Activated naive CD8-positive, alpha-beta T cell treated with anti-CD3 and anti-CD28 coated beads, Interleukin-2, amount 10 ng/mL, durations not matched to agents 7 days and 5 days (primary cell): ENCODE data around the gene NDUFS8. TPM values are rescaled to one million over a fixed set of nuclear protein-coding genes. Genes with fewer than 3 reads are reported as not detected.

Experiments
- ATAC-seq: fragments of 150-1000 bp; cut with Tn5 transposase; one replicate; pipeline ENCODE4 v1.10.0; 2021; ENCODE audit warnings: low read depth, moderate library complexity
- POLR2A ChIA-PET: fragments of 350-600 bp; sonication (Branson Sonifier 250); formaldehyde crosslinking; loops from one replicate; lab custom pipeline; 2021; ENCODE audit warnings: antibody characterized with exemption; lab: Charles Lee
- DNase-seq: peaks from one replicate; pipeline ENCODE4 v3.0.0; 2021
- H3K27ac Mint-ChIP-seq: one replicate; pipeline ENCODE4 v1.8.0; 2022; ENCODE audit warnings: mild to moderate bottlenecking, mixed read lengths
- H3K27me3 Mint-ChIP-seq: one replicate; pipeline ENCODE4 v1.8.0; 2022; ENCODE audit warnings: mild to moderate bottlenecking, moderate library complexity, mixed read lengths
- H3K36me3 Mint-ChIP-seq: one replicate; pipeline ENCODE4 v1.8.0; 2021; ENCODE audit warnings: mild to moderate bottlenecking, mixed read lengths
- H3K4me1 Mint-ChIP-seq: one replicate; pipeline ENCODE4 v1.8.0; 2021; ENCODE audit warnings: mixed read lengths
- H3K4me3 Mint-ChIP-seq: one replicate; pipeline ENCODE4 v1.8.0; 2022; ENCODE audit warnings: mild to moderate bottlenecking, moderate library complexity, mixed read lengths
- H3K9me3 Mint-ChIP-seq: one replicate; pipeline ENCODE4 v1.8.0; 2021; ENCODE audit warnings: mixed read lengths
- total RNA-seq, 2 experiments: library from RNA; stranded (reverse); gene quantifications; one replicate each; pipeline ENCODE4 v1.2.3, GENCODE V29; 2021

Gene NDUFS8
- total RNA-seq, 2 experiments from 2014 or later, result 117 to 128 TPM

DNA sequence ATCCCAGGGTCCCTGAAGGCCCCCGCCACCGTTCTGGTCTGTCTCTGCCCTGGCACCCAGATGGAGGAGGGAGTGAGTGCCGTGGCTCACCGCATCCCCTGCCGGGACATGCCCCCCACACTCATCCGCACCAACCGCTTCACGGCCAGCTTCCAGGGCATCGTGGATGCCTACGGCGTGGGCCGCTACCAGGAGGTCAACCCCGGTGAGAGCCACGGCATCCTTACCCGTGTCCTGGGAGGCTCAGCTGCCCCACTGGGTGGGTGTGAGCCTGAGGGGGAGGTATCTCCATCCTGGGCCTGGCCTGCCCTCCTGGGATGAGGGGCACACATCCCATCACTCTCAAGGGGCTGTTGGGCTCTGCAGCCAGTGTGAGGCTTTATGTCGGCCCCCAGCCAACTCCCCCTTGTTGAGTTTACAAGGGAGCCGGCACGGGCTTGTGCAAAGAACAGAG, 14.4 kb downstream of the NDUFS8 start:
- Mint-ChIP-seq H3K9me3 (no peaks in the 10 kb centered on the region), H3K27ac (no peak overlapping the region), H3K4me3 (no peak overlapping the region), H3K4me1 (peaks cover 3% of the 10 kb centered on the region), H3K36me3 (peaks cover 2% of the 10 kb centered on the region), H3K27me3 (no peaks in the 10 kb centered on the region)
- no peak for DNase-seq
- ATAC-seq, result no peak
- POLR2A ChIA-PET, result no interaction called here

GRCh38 chr11:68047437-68048290, 17.2 kb downstream of the NDUFS8 start:
- Mint-ChIP-seq H3K27ac (no peak overlapping the region), H3K4me3 (no peak overlapping the region), H3K36me3 (peaks cover 9% of the 10 kb centered on the region), H3K9me3 (no peaks in the 10 kb centered on the region), H3K27me3 (no peaks in the 10 kb centered on the region), H3K4me1 (no peaks in the 10 kb centered on the region)
- DNase-seq (no peak), ATAC-seq (no peak)
- POLR2A ChIA-PET, result interaction anchor here (0.7 kb wide), 1 partner anchor 11 kb away, joined by 4 read pairs; no protein-coding TSS in a partner anchor

DNA sequence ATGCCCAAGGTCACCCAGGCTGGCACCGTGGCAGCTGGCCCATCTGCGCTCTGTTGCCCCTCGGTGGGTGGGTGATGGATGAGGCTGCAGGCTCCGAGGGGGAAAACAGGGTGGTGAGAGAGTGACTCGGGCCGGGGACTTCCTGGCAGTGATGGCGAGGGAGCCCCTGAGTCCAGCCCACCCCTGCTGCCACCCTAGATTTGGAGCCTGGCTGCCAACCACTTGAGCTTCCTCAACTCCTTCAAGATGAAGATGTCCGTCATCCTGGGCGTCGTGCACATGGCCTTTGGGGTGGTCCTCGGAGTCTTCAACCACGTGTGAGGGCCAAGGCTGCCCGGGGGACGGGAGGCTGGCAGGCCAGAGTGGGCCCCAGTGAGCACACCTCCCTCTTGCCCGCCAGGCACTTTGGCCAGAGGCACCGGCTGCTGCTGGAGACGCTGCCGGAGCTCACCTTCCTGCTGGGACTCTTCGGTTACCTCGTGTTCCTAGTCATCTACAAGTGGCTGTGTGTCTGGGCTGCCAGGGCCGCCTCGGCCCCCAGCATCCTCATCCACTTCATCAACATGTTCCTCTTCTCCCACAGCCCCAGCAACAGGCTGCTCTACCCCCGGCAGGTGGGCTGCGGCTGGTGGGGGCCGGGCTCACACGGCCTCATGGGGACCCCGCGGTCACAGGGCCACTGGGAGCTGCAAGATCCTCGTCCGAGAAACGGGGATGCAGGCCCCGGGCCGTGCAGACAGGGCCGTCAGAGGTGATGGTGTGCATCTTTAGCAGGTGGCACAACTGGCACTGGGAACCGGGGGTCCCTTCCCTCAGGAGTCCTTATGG, 18.4 kb downstream of the NDUFS8 start:
- DNase-seq (no peak), ATAC-seq (no peak)
- no peak overlapping the region for H3K27ac Mint-ChIP-seq
- no peaks in the 10 kb centered on the region for H3K9me3 Mint-ChIP-seq
- H3K4me1 Mint-ChIP-seq, result no peaks in the 10 kb centered on the region
- POLR2A ChIA-PET, result no interaction called here
- no peaks in the 10 kb centered on the region for H3K27me3 Mint-ChIP-seq
- H3K36me3 Mint-ChIP-seq, result peaks cover 13% of the 10 kb centered on the region
- no peak overlapping the region for H3K4me3 Mint-ChIP-seq

GRCh38 chr11:68049509-68050370, 19.3 kb downstream of the NDUFS8 start:
- DNase-seq (no peak), ATAC-seq (no peak)
- Mint-ChIP-seq H3K27ac (no peak overlapping the region), H3K9me3 (no peaks in the 10 kb centered on the region), H3K36me3 (peaks cover 13% of the 10 kb centered on the region), H3K4me1 (no peaks in the 10 kb centered on the region), H3K27me3 (no peaks in the 10 kb centered on the region), H3K4me3 (no peak overlapping the region)
- POLR2A ChIA-PET, result interaction anchor here (0.6 kb wide), 1 partner anchor 11 kb away, joined by 6 read pairs; no protein-coding TSS in a partner anchor

- Mint-ChIP-seq H3K27ac (no peak overlapping the region), H3K4me3 (no peak overlapping the region), H3K4me1 (no peaks in the 10 kb centered on the region), H3K27me3 (no peaks in the 10 kb centered on the region), H3K36me3 (peaks cover 13% of the 10 kb centered on the region), H3K9me3 (no peaks in the 10 kb centered on the region)
- POLR2A ChIA-PET, result interaction anchor here (0.6 to 2.2 kb wide), 2 partner anchors 8 to 11 kb away, joined by 6 to 10 read pairs; no protein-coding TSS in a partner anchor
- DNase-seq, result peak; percentile 28
- ATAC-seq, result no peak
Observed at GRCh38 chr11:68050371-68050841, 19.9 kb downstream of the NDUFS8 start.

DNA sequence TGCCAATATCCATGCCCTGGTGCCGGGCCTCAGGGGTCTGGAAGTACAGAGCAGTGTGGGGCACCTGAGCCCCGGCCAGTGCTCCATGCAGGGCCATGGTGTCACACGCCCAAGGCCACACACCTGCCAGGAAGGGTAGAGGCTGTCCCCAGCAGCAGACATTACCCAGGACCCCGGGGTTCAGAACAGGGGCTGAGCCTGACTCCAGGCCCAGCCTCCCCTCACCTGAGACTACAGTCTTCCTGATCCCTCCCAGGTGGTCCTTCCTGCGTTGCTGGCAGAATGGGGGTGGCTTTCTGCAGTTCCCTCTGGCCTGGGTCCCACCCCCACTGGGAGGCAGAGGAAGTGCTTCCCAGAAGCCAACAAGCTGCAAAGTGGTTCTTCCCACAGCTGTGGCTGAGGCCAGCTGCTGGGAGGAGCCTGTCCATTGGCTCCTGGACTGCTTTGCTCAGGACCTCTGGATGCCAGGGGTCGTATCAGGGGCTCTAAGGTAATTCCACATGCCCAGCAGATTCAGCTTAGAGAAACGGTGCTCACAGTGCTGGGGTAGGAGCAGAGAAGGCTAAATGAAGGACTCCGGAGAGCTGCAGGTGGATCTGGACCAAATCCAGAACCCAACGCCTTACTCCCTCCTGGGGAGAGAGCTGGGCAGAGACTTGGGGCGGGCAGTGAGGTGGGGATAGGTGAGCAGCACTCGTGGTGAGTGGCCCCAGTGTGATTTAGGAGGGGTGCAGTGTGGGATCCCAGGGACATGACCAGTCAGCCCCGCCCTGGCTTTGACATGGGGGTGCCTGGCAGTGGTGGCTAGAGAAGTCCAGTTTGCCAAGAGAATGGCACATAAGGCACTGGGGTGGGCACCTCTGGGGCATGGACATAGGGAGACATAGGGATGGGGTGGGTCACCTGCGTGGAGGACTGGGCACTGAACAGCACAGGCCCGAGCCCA, 21.0 kb downstream of the NDUFS8 start:
- Mint-ChIP-seq H3K27me3 (no peaks in the 10 kb centered on the region), H3K9me3 (no peaks in the 10 kb centered on the region), H3K4me3 (no peak overlapping the region), H3K4me1 (no peaks in the 10 kb centered on the region), H3K27ac (peak overlapping the region; percentile 15), H3K36me3 (peaks cover 13% of the 10 kb centered on the region)
- ATAC-seq (no peak), DNase-seq (no peak)
- POLR2A ChIA-PET, result interaction anchor here (1.4 to 2.2 kb wide), 2 partner anchors 9 kb away, joined by 3 to 10 read pairs; no protein-coding TSS in a partner anchor

- ATAC-seq (no peak), DNase-seq (no peak)
- POLR2A ChIA-PET, result interaction anchor here (1.4 to 2.2 kb wide), 2 partner anchors 8 to 10 kb away, joined by 3 to 10 read pairs; no protein-coding TSS in a partner anchor
- peak overlapping the region; percentile 15 for H3K27ac Mint-ChIP-seq
- peaks cover 12% of the 10 kb centered on the region for H3K36me3 Mint-ChIP-seq
- no peaks in the 10 kb centered on the region for H3K9me3 Mint-ChIP-seq
- H3K27me3 Mint-ChIP-seq, result no peaks in the 10 kb centered on the region
- H3K4me1 Mint-ChIP-seq, result no peaks in the 10 kb centered on the region
- H3K4me3 Mint-ChIP-seq, result no peak overlapping the region
Observed at GRCh38 chr11:68052137-68052873, 21.8 kb downstream of the NDUFS8 start.

GRCh38 chr11:68053117-68053516, 22.6 kb downstream of the NDUFS8 start:
- Mint-ChIP-seq H3K4me3 (no peak overlapping the region), H3K4me1 (no peaks in the 10 kb centered on the region), H3K36me3 (peaks cover 12% of the 10 kb centered on the region), H3K9me3 (no peaks in the 10 kb centered on the region), H3K27ac (no peak overlapping the region), H3K27me3 (no peaks in the 10 kb centered on the region)
- DNase-seq (no peak), ATAC-seq (peak; percentile 15)
- POLR2A ChIA-PET, result interaction anchor here (0.8 kb wide), 1 partner anchor 50 kb away, joined by 3 read pairs; no protein-coding TSS in a partner anchor

DNA sequence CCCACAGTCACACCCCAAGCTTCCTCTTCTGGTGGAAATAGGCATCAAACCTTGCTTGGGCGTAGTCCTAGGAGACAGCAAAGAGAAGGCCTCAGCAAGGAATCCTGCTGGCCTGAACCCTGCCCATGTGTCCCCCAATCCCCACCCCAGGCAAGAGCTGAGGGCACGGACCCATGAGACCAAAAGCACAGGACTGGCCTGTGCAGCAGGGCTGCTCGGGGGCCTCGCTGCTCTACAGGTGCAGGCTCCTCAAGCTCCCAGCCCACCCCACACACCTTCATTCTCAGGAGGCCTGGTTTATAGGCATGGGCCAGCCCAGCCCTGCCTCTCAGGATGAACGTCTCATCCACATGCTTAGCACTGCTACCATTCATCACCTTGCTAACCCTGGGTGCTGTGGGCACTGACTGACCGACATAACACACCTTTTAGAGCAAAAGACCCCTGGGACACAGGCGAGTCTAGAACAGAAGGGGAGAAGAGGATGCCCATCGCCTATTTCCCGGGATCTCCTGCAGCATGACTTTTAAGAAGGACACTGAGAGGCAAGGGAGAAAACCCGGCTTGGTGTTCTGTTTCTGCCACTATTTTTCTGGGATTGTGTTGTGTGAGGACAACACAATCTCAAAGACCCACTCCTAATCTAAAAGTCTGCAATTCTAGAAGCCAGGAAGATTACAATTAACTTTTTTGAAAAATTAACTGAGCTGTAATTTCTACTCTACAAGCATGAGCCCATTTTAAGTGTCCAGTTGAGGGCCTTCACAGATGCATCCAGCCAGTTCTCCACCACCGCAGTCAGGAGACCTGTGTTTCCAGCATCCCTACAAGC, 23.7 kb downstream of the NDUFS8 start:
- H3K36me3 Mint-ChIP-seq, result peaks cover 12% of the 10 kb centered on the region
- no peak for ATAC-seq

GRCh38 chr11:68056317-68057285, 26.1 kb downstream of the NDUFS8 start:
- peaks cover 15% of the 10 kb centered on the region for H3K36me3 Mint-ChIP-seq
- no peaks in the 10 kb centered on the region for H3K9me3 Mint-ChIP-seq
- ATAC-seq, result no peak
- H3K27me3 Mint-ChIP-seq, result no peaks in the 10 kb centered on the region
- no peak overlapping the region for H3K27ac Mint-ChIP-seq
- no peaks in the 10 kb centered on the region for H3K4me1 Mint-ChIP-seq
- H3K4me3 Mint-ChIP-seq, result no peak overlapping the region
- DNase-seq, result no peak
- POLR2A ChIA-PET, result no interaction called here

More for the DNA sequence above, 23.7 kb downstream of the NDUFS8 start:
- POLR2A ChIA-PET, result interaction anchor here (1.2 kb wide), 1 partner anchor 13 kb away, joined by 3 read pairs; no protein-coding TSS in a partner anchor
- no peak for DNase-seq
- Mint-ChIP-seq H3K4me3 (no peak overlapping the region), H3K27me3 (no peaks in the 10 kb centered on the region), H3K27ac (peak overlapping the region; percentile 21), H3K4me1 (no peaks in the 10 kb centered on the region), H3K9me3 (no peaks in the 10 kb centered on the region)
